Activated CD4-positive, alpha-beta T cell treated with anti-CD3 and anti-CD28 coated beads for 4 hours (primary cell): ENCODE measurements around the gene CEP85.
A peak's percentile ranks its signal among the peaks of the same experiment; 100 is the strongest.

Experiments used
- DNase-seq, 2 donors: peaks; one replicate each; pipeline ENCODE4 v3.0.0-alpha.2; 2020

Gene CEP85

GRCh38 chr1:26233903-26234643 is at the start of gene CEP85:
TSS of gene CEP85 (plus strand) at chr1:26234200. CDS start at chr1:26239784, 5,584 bp downstream.
- peak; percentile 98 to 99 for DNase-seq

GRCh38 chr1:26184883-26185282 is 49.1 kb upstream of the CEP85 start:
- DNase-seq, result no peak

- DNase-seq, result no peak
These were observed 46.1 kb upstream of the CEP85 start for GRCh38 chr1:26187882-26188281.

- no peak for DNase-seq
These were observed 45.5 kb upstream of the CEP85 start for GRCh38 chr1:26188477-26188876.

GRCh38 chr1:26189331-26189730 is 44.7 kb upstream of the CEP85 start:
- no peak for DNase-seq

GRCh38 chr1:26189751-26190275 is 44.2 kb upstream of the CEP85 start:
- DNase-seq, result no peak

GRCh38 chr1:26190373-26190987 is 43.5 kb upstream of the CEP85 start, which contains the start of gene CATSPER4:
TSS of gene CATSPER4 (plus strand) at chr1:26190602. CDS start at chr1:26190628, 26 bp downstream.
- DNase-seq, result no peak

GRCh38 chr1:26191739-26192138 is 42.3 kb upstream of the CEP85 start:
- DNase-seq, result no peak

GRCh38 chr1:26195805-26196204 is 38.2 kb upstream of the CEP85 start:
- DNase-seq, result no peak

GRCh38 chr1:26197301-26197700 is 36.7 kb upstream of the CEP85 start:
- DNase-seq, result no peak

GRCh38 chr1:26197813-26198212 is 36.2 kb upstream of the CEP85 start:
- DNase-seq, result no peak

- no peak for DNase-seq
These were observed 33.6 kb upstream of the CEP85 start for GRCh38 chr1:26200413-26200812.

- DNase-seq, result no peak
These were observed 30.2 kb upstream of the CEP85 start for GRCh38 chr1:26203642-26204318.

GRCh38 chr1:26210147-26210870 is 23.7 kb upstream of the CEP85 start:
- DNase-seq, result no peak

- no peak for DNase-seq
These were observed 21.3 kb upstream of the CEP85 start for GRCh38 chr1:26212726-26213125.

- no peak for DNase-seq
These were observed 20.6 kb upstream of the CEP85 start for GRCh38 chr1:26213335-26213905.

- no peak for DNase-seq
These were observed 18.8 kb upstream of the CEP85 start for GRCh38 chr1:26215246-26215645.

- DNase-seq, result no peak
These were observed 15.0 kb upstream of the CEP85 start for GRCh38 chr1:26218906-26219494.

- no peak for DNase-seq
These were observed 13.6 kb upstream of the CEP85 start for GRCh38 chr1:26220199-26220912.

GRCh38 chr1:26221094-26221493 is 12.9 kb upstream of the CEP85 start:
- DNase-seq, result no peak

GRCh38 chr1:26224606-26225005 is 9.4 kb upstream of the CEP85 start:
- no peak for DNase-seq
